Eye (tissue), 1 donor: ENCODE results near the gene DDT.
"Not testable (repeated sequence)": the region's sequence is repeated elsewhere in the genome, so short reads cannot be mapped to it uniquely, and the experiment has no call there.

Experiments used
- DNase-seq: peaks from one replicate; pipeline ENCODE4 v3.0.0-alpha.2; 2015

Gene DDT

DNA sequence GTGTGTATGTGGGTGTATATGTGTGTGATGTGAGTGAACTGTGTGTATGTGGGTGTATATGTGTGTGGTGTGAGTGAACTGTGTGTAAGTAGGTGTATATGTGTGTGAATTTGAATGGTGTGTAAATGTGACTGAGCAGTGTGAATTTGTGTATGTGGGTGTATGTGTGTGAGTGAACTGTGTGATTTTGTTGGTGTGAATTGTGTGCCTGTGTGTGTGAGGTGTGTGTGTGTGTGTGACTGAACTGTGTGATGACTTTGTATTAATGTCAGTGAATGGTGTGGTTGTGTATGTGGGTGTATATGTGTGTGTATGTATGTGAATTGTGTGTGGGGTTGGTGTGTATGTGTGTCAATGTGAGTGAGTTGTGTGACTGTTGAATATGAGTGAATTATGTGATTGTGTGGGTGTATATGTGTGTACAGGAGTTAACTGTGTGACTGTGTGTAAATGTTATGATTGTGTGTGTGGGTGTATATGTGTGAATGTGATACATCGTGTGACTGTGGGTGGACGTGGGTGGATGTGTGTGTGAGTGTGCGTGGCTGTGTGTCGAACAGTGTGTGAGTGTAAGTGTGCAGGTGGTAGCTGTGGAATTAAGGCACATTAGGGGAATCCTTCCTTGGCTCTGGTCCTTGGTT is 12.4 kb upstream of the DDT start:
- DNase-seq = not testable (repeated sequence)

DNA sequence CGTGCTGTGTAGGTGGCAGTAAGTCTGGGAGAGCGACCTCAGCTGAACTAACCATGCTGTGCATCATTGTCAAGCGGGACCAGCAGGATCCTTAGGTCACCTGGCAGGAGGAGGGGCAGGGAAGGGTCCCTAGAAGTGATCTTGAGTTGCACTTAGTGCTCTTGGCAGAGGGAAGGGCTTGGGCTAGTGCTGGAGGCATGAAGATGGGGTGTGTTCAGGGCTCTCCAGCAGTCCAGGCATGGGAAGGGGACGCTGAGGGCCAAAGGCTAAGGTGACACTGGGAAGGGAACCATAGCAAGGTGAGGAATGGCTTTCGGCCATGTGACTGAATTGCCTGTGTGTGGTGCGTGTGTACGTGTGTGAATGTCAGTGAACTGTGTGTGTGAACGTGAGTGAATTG is 11.8 kb upstream of the DDT start:
- not testable (repeated sequence) for DNase-seq

DNA sequence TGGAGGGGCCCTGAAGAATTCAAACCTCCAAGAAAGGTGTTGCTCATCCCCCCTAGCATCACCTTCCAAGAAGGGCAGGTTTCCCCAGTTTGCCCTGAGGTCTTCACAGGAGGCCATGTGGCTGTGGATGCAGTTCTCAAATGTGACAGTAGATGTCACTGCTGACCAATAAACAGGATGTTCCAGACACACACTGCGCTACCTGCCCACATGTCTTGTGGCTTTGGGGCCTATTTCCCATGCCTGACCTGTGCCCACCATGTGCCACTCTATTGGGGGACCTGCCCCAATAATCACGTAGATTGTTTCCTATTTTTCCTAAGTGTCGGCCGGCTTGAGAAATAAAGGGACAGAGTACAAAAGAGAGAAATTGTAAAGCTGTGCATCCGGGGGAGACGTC is 10.2 kb upstream of the DDT start:
- DNase-seq = peak; percentile 70

DNA sequence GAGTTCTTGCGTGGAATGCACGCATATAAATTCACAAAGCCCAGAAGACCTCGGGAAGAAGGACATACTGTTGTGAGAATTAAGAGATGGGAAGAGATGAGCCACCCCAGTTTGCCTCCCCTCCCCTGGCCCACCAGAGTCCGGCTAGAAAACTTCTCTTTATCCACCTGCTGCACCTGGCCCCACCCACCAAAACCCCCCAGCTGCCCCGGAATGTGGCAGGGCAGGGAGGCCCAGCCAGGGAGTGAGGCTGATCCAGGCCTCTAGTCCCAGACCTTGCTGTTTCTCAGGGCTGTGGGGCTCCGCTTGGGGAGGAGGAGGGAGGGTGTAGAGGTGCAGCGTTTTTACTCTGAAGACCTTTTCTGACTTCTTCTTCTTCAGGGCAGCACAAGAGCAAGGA is 6.3 kb upstream of the DDT start:
- not testable (repeated sequence) for DNase-seq

DNA sequence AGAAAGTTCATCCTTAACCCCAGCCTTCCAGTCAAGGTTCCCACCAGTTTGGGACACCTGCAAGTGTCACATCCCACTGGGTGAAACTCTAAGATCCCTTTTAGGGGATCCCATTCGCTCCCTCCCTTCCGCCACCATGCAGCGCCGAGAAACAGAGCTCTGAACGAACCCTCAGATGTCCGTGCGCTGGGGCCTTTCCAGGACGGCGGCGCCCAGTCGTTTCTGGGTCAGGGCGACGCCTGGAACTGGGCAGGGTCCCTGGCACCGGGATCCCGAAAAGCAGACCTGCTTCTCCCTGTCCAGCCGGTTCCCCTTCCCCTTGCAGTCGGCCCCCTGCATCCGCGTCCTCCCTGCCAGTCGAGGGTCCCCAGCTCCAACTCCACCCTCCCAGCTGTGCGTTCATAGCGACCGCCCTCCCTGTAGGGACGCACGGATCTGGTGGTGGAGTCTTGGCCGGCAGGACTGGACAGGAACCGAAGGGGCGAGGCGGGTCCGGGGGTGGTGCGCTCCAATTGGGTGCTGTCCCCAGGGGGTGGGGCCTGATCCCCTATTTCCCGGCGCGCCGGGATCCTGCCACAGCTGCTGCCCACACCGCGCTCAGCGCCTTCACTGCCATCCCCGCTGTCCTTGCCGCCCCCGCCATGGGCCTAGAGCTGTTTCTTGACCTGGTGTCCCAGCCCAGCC is 5.5 kb upstream of the DDT start, which contains the start of gene GSTT2:
Gene GSTT2, plus strand, starts transcription at position 578 of the 684 bp plus-strand sequence.
- not testable (repeated sequence) for DNase-seq

DNA sequence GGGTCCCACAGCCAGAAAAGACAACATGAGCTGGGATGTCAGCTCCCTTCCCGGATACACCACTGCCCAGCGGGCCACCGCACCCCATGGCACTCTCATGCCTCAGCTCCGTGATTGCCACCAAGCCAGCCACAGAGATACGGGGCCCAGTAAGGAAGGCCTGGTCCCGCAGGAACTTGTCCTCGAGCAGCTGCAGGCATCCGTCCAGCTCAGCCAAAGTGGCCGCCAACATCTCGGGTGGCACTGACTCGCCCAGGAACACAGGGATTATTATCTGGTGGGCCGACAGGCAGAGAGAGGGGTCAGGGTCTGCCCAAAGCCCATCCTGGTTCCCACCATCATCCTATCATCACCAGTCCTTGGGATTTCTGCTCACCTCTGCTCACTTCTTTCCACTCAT is 3.1 kb upstream of the DDT start:
- DNase-seq = not testable (repeated sequence)

DNA sequence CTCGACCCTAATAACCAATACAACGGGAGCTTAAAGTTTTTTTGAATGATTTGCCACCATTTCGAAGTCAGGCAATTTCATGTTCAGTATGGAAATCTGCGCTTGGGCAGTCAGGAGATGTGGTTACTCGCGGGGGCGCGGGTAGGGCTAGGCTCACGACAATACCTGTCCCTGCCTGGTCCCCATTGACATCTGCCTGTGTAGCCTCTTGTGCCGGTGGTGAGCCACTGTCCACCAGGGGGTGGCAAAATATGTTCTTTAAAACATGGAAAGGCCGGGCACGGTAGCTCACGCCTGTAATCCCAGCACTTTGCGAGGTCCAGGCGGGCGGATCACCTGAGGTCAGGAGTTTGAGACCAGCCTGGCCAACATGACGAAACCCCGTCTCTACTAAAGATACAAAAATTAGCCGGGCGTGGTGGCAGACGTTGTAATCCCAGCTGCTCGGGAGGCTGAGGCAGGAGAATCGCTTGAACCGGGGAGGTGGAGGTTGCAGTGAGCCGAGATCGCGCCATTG is 653 bp upstream of the DDT start:
- DNase-seq = not testable (repeated sequence)

DNA sequence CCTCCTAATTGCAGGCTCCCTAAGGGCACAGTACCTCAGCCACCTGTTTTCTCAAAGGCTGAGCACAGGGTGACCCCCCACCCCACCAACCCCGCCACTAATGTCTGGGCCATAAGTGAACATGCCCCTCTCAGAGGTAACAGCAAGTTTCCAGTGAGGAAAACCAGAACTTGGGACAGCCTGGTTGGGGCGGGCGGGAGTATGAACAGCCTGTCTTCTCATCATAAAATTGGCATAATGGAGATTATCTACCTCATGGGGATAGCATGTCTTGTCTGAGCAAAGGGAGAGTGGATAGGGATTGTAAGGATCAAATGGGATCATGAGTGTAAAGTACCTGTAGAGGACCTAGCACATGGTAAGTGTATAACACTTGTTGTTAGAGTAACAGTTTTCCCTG is 2.3 kb downstream of the DDT start:
- not testable (repeated sequence) for DNase-seq

DNA sequence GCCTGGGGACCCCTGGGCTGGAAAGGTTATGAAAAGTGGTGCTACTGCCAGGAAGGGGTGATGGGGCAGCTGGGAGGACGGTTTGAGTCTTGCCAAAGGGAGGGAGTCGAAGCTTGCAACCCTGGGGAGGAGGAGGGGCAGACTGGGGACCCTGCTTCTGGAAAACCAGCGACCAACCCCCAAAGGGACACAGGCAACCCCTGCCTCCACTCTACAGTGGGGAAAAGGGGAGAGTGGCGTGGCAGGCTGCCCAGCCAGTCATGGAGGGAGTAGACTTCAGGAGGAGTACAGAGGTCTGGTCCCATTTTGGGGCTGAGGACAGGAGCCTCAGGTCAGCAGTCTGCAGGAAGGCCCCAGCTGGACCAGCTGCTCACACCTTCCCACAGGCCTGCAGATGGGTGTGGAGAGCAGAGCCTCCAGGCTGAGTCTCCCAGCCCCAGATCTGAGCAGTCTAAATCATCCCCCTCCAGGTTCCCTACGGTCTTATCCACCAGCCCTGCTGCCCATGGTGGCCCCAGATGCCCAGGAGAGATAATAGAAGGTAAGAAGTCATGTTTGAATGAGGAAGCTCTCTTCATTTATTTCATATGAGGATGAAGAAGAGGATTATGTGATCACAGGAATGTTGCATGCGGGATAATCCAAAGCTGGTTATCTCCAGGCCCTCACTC is 3.3 kb downstream of the DDT start:
- DNase-seq = no peak

DNA sequence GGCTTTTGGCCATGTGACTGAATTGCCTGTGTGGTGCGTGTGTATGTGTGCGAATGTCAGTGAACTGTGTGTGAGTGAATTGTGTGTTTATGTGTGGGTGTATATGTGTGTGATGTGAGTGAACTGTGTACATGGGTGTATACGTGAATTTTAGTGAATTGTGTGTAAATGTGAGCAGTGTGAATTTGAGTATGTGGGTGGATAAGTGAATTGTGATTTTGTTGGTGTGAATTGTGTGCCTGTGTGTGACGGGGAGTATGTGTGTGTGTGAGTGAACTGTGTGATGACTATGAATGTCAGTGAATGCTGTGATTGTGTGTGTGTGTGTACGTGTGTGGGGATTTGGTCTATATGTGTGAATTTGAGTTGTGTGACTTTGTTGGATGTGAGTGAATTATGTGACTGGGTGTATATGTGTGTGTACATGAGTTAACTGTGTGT is 4.0 kb downstream of the DDT start:
- no peak for DNase-seq

DNA sequence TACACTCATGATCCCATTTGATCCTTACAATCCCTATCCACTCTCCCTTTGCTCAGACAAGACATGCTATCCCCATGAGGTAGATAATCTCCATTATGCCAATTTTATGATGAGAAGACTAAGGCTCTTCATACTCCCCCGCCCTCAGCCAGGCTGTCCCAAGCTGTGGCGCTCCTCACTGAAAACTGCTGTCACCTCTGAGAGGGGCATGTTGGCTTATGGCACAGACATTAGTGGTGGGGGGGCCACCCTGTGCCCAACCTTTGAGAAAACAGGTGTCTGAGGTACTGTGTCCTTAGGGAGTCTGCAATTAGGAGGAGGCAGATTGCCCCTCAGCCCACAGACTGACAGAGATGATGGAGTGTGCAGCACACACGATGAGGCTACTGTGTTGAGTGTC is 5.2 kb downstream of the DDT start:
- DNase-seq = no peak

DNA sequence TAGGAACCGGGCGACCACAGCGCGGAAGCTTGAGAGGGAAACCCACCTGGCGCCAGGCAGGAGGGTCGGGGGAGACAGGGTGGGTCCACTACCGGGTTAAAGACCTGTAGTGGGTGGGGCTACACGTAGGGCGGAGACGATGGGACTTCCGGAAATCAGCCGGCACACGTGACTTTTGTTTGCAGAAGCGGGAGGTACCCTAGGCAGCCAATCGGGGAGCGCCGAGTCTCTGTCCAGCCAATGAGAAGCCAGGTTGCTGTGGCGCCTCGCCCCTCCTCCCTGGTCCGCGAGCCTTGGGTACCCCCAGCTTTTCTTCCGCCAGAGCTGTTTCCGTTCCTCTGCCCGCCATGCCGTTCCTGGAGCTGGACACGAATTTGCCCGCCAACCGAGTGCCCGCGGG is 7.7 kb downstream of the DDT start, which contains the start of gene DDTL:
Gene DDTL, plus strand, starts transcription at position 321 of the 400 bp plus-strand sequence. Its CDS starts 27 bp downstream, at position 348.
- DNase-seq = not testable (repeated sequence)

DNA sequence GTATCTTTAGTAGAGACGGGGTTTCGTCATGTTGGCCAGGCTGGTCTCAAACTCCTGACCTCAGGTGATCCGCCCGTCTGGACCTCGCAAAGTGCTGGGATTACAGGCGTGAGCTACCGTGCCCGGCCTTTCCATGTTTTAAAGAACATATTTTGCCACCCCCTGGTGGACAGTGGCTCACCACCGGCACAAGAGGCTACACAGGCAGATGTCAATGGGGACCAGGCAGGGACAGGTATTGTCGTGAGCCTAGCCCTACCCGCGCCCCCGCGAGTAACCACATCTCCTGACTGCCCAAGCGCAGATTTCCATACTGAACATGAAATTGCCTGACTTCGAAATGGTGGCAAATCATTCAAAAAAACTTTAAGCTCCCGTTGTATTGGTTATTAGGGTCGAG is 8.1 kb downstream of the DDT start:
- DNase-seq = not testable (repeated sequence)

DNA sequence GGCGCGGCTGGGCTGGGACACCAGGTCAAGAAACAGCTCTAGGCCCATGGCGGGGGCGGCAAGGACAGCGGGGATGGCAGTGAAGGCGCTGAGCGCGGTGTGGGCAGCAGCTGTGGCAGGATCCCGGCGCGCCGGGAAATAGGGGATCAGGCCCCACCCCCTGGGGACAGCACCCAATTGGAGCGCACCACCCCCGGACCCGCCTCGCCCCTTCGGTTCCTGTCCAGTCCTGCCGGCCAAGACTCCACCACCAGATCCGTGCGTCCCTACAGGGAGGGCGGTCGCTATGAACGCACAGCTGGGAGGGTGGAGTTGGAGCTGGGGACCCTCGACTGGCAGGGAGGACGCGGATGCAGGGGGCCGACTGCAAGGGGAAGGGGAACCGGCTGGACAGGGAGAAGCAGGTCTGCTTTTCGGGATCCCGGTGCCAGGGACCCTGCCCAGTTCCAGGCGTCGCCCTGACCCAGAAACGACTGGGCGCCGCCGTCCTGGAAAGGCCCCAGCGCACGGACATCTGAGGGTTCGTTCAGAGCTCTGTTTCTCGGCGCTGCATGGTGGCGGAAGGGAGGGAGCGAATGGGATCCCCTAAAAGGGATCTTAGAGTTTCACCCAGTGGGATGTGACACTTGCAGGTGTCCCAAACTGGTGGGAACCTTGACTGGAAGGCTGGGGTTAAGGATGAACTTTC is 13.0 kb downstream of the DDT start, which contains the start of gene GSTT2B:
Gene GSTT2B, minus strand, starts transcription at position 112 of the 688 bp plus-strand sequence. Its CDS starts 64 bp downstream, at position 48.
- not testable (repeated sequence) for DNase-seq

DNA sequence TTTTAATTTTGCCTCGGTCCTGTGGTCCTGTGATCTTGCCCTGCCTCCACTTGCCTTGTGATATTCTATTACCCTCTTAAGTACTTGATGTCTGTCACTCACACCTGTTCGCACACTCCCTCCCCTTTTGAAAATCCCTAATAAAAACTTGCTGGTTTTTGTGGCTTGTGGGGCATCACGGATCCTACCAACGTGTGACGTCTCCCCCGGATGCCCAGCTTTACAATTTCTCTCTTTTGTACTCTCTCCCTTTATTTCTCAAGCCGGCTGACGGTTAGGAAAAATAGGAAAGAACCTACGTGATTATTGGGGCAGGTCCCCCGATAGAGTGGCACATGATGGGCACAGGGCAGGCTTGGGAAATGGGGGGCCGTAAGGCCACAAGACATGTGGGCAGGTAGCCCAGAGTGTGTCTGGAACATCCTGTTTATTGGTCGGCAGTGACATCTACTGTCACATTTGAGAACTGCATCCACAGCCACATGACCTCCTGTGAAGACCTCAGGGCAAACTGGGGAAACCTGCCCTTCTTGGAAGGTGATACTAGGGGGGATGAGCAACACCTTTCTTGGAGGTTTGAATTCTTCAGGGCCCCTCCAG is 17.8 kb downstream of the DDT start:
- DNase-seq = peak; percentile 96

DNA sequence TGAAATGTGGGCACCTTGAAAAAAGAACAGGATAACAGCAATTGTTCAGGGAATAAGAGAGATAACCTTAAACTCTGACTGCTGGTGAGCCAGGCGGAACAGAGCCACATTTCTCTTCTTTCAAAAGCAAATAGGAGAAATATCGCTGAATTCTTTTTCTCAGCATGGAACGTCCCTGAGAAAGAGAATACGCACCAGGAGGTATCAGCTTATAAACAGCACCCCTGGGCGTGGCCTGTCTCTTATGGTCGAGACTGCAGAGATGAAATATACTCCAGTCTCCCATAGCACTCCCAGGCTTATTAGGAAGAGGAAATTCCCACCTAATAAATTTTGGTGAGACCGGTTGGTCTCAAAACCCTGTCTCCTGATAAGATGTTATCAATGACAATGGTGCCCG is 18.4 kb downstream of the DDT start:
- DNase-seq = not testable (repeated sequence)

DNA sequence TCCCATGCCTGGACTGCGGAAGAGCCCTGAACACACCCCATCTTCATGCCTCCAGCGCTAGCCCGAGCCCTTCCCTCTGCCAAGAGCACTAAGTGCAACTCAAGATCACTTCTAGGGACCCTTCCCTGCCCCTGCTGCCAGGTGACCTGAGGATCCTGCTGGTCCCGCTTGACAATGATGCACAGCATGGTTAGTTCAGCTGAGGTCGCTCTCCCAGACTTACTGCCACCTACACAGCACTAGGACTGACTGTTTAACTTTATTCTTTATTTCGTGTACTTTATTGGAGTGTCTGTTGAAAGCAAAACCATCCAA is 19.3 kb downstream of the DDT start:
- DNase-seq = not testable (repeated sequence)

DNA sequence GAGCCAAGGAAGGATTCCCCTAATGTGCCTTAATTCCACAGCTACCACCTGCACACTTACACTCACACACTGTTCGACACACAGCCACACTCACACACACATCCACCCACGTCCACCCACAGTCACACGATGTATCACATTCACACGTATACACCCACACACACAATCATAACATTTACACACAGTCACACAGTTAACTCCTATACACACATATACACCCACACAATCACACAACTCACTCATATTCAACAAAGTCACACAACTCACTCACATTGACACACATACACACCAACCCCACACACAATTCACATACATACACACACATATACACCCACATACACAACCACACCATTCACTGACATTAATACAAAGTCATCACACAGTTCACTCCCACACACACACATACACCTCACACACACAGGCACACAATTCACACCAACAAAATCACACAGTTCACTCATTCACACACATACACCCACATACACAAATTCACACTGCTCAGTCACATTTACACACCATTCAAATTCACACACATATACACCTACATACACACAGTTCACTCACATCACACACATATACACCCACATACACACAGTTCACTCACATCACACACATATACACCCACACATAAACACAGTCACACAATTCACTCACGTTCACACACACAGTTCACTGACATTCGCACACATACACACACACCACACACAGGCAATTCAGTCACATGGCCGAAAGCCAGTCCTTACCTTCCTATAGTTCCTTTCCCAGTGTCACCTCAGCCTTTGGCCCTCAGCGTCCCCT is 19.8 kb downstream of the DDT start:
- DNase-seq = not testable (repeated sequence)

DNA sequence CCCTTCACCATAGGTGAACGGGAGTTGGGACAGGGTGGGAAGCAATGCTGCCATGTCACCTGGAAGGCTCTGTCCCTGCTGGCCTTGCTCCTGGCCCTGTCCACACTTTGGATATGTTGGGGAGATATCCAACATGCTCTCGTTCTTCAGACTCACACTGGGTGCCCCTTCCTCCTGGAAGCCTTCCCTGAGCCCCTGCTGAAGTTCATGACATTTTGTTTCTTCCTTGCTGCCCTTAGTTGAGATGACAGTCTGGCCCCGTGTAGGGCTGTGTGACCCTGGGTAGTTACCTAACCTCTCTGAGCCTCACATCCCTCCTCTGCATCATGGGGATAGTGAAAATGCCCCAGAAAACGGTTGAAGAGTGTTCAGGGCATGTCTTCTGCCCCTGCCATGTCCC is 20.8 kb downstream of the DDT start:
- not testable (repeated sequence) for DNase-seq

DNA sequence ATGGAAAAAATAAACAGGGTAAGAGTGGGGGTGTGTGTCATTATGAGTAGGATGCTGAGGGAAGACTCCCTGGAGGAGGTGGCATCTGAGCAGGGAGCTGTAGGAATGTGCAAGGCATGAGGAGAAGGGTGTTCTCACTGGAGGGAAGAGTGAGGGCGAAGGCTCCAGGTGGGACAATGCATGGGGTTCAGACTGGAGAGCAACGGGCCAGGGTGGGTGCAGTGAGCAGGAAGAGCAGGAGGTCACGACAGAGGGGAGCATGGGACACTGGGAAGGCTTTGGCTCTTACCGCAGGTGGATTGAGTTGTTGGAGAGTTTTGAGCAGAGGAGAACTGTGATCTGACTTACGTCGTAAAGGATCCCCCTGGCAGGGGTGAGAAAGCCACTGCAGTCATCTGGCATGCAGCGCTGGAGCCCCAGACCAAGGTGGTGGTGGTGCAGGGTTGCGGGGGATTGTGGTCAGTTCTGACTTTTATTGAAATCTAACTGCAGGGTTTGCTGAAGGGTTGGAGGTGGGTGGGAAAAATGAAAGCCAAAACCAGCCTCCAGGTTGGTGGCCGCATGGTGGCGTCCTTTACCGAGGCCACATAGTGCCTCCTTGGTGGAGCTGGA is 21.3 kb downstream of the DDT start:
- DNase-seq = not testable (repeated sequence)

DNA sequence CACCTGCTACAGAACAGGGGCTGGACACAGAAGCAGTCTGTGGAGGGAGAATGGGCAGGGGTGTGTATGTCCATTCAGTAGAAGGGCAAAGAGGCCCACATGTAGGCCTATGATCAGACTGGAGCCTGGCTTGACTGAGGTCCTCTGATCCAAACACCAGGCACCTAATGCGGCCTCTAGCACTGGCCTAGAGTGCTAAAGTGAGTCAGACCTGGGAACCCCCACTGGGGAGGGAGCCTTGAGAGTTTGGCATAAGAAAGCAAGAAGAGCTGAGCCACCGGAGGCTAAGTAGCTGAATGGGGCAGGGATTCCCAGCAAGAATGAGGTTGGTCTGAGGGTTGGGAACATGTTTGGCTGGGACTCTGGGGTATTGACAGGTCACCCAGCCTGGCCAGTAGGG is 22.9 kb downstream of the DDT start:
- DNase-seq = not testable (repeated sequence)
